Ishikawa (cell line): ENCODE results near the gene VSIG8.

Experiments used
- CEBPB ChIP-seq: IDR thresholded peaks from 2 replicates; pipeline ENCODE4 v1.6.1; 2012
- CREB1 ChIP-seq: IDR thresholded peaks from 2 replicates; pipeline ENCODE4 v1.6.1; 2012; ENCODE audit warnings: low read depth
- EGR1 ChIP-seq: IDR thresholded peaks from 2 replicates; pipeline ENCODE4 v1.6.1; 2012
- EP300 ChIP-seq: IDR thresholded peaks from 2 replicates; pipeline ENCODE4 v1.6.1; 2012; ENCODE audit warnings: borderline replicate concordance
- FOXM1 ChIP-seq: IDR thresholded peaks from 2 replicates; pipeline ENCODE4 v1.6.1; 2012; ENCODE audit warnings: low read depth, borderline replicate concordance
- NFIC ChIP-seq: IDR thresholded peaks from 2 replicates; pipeline ENCODE4 v1.6.1; 2012
- RAD21 ChIP-seq: IDR thresholded peaks from 2 replicates; pipeline ENCODE4 v1.6.1; 2012; ENCODE audit warnings: low read depth
- TAF1 ChIP-seq: IDR thresholded peaks from 2 replicates; pipeline ENCODE4 v1.6.1; 2012; ENCODE audit warnings: low read depth, mild to moderate bottlenecking
- TCF12 ChIP-seq: IDR thresholded peaks from 2 replicates; pipeline ENCODE4 v1.6.1; 2012; ENCODE audit warnings: low read depth
- TEAD4 ChIP-seq: IDR thresholded peaks from 2 replicates; pipeline ENCODE4 v1.6.1; 2012
- YY1 ChIP-seq: IDR thresholded peaks from 2 replicates; pipeline ENCODE4 v1.6.1; 2012; ENCODE audit warnings: low read depth
- ZBTB7A ChIP-seq: IDR thresholded peaks from 2 replicates; pipeline ENCODE4 v1.6.1; 2012; ENCODE audit warnings: low read depth
- TF ChIP-seq, protein P1 (sequence below): IDR thresholded peaks from 2 replicates; pipeline ENCODE4 v1.6.1; 2012; ENCODE audit warnings: low read depth, mild to moderate bottlenecking
- TF ChIP-seq, protein P2 (sequence below): IDR thresholded peaks from 2 replicates; pipeline ENCODE4 v1.6.1; 2012
- TF ChIP-seq, protein P3 (sequence below): IDR thresholded peaks from 2 replicates; pipeline ENCODE4 v1.6.1; 2012

The VSIG8 gene

DNA sequence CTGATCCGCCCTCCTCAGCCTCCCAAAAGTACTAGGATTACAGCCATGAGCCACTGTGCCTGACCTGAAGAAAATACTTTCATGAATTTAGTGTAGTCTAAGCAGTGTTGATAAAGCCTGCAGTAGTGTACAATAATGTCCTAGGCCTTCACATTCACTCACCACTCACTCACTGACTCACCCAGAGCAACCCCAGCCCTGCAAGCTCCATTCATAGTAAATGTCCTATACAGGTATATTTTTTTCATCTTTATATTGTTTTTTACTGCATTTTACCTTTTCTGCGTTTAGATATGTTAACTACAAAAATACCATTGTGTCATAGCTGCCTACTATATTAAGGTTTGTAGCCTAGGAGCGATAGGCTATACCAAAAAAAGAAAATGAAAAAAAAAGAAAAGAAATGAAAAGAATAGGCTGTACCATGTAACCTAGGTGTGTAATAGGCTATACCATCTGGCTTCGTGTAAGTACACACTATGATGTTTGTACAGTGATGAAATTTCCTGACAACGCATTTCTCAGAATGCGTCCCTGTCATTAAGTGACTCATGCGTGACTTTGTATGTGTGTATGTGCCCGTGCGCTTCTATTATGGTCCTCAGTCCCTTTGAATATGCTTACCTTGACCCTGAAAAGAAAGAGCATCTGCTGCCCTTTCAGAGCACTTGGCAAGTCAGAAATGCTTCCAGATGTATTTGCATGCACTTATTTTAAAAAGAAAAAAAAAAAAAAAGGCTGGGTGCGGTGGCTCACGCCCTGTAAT lies 45.0 kb downstream of the VSIG8 start:
- TF ChIP-seq CEBPB = no peak
- no peak for TF ChIP-seq NFIC
- no peak for TF ChIP-seq RAD21
- no peak for TF ChIP-seq EGR1
- no peak for TF ChIP-seq TEAD4
- TF ChIP-seq, protein P1, sequence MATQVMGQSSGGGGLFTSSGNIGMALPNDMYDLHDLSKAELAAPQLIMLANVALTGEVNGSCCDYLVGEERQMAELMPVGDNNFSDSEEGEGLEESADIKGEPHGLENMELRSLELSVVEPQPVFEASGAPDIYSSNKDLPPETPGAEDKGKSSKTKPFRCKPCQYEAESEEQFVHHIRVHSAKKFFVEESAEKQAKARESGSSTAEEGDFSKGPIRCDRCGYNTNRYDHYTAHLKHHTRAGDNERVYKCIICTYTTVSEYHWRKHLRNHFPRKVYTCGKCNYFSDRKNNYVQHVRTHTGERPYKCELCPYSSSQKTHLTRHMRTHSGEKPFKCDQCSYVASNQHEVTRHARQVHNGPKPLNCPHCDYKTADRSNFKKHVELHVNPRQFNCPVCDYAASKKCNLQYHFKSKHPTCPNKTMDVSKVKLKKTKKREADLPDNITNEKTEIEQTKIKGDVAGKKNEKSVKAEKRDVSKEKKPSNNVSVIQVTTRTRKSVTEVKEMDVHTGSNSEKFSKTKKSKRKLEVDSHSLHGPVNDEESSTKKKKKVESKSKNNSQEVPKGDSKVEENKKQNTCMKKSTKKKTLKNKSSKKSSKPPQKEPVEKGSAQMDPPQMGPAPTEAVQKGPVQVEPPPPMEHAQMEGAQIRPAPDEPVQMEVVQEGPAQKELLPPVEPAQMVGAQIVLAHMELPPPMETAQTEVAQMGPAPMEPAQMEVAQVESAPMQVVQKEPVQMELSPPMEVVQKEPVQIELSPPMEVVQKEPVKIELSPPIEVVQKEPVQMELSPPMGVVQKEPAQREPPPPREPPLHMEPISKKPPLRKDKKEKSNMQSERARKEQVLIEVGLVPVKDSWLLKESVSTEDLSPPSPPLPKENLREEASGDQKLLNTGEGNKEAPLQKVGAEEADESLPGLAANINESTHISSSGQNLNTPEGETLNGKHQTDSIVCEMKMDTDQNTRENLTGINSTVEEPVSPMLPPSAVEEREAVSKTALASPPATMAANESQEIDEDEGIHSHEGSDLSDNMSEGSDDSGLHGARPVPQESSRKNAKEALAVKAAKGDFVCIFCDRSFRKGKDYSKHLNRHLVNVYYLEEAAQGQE = no peak
- TF ChIP-seq CREB1 = no peak
- TF ChIP-seq, protein P2, sequence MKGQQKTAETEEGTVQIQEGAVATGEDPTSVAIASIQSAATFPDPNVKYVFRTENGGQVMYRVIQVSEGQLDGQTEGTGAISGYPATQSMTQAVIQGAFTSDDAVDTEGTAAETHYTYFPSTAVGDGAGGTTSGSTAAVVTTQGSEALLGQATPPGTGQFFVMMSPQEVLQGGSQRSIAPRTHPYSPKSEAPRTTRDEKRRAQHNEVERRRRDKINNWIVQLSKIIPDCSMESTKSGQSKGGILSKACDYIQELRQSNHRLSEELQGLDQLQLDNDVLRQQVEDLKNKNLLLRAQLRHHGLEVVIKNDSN = no peak
- TF ChIP-seq TCF12 = no peak
- TF ChIP-seq FOXM1 = no peak
- TF ChIP-seq TAF1 = no peak
- TF ChIP-seq, protein P3, sequence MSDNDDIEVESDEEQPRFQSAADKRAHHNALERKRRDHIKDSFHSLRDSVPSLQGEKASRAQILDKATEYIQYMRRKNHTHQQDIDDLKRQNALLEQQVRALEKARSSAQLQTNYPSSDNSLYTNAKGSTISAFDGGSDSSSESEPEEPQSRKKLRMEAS = no peak
- no peak for TF ChIP-seq YY1
- TF ChIP-seq EP300 = no peak
- TF ChIP-seq ZBTB7A = no peak

DNA sequence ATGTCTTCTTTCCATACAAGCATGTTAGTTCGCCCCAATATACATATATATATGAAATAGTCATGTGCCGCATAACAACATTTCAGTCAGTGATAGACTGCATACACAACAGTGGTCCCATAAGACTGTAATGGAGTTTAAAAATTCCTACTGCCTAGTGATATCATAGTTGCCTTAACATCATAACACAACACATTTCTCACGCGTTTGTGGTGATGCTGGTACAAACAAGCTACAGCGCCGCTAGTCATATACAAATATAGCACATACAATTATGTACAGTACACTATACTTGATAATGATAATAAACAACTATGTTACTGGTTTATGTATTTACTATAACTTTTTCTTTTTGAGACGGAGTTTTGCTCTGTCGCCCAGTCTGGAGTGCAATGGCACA lies 46.5 kb downstream of the VSIG8 start:
- no peak for TF ChIP-seq TEAD4
- TF ChIP-seq, protein P3 = no peak

DNA sequence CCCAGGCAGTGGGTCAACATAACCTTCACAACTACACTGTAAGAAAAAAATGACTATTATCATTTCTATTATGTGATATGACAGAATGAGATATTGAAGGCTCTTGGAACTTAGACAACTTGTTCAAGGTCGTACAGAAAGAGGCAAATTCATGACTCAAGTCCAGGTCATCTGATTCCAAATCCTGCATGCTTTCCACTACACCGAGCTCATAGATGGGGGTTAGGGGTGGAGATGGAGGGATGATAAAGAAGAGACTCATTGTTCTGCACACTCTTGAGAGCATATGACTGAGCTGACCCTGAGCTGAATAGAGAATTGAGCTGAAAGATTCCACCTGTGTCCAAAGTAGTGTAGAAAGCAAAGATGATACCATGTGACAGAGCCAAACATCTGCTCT lies 57.5 kb downstream of the VSIG8 start:
- TF ChIP-seq RAD21 (no peak), CEBPB (no peak), TCF12 (no peak), NFIC (no peak), TAF1 (no peak), YY1 (no peak), EGR1 (no peak)
- TF ChIP-seq, protein P3 = no peak
